ENCODE results near the gene GCNT3.

GCNT3 gene

GRCh38 chr15:59611276-59612260 lies at the start of gene GCNT3:
GCNT3 (plus strand) TSS chr15:59611783; CDS start chr15:59618239, 6,456 bp downstream.
- FAIRE-seq, result no peak

GRCh38 chr15:59562448-59563186 lies 49.0 kb upstream of the GCNT3 start:
- FAIRE-seq, result no peak

GRCh38 chr15:59565299-59565698 lies 46.3 kb upstream of the GCNT3 start:
- no peak for FAIRE-seq

GRCh38 chr15:59567324-59567723 lies 44.3 kb upstream of the GCNT3 start:
- no peak for FAIRE-seq

- FAIRE-seq, result no peak
Observed at GRCh38 chr15:59569477-59569876, 42.1 kb upstream of the GCNT3 start.

- no peak for FAIRE-seq
Observed at GRCh38 chr15:59570315-59570714, 41.3 kb upstream of the GCNT3 start.

GRCh38 chr15:59571606-59572005 lies 40.0 kb upstream of the GCNT3 start:
- FAIRE-seq, result no peak

GRCh38 chr15:59583088-59583487 lies 28.5 kb upstream of the GCNT3 start:
- no peak for FAIRE-seq

GRCh38 chr15:59587085-59587826 lies 24.3 kb upstream of the GCNT3 start:
- FAIRE-seq, result no peak

GRCh38 chr15:59590027-59590426 lies 21.6 kb upstream of the GCNT3 start:
- no peak for FAIRE-seq

GRCh38 chr15:59591356-59591755 lies 20.2 kb upstream of the GCNT3 start:
- no peak for FAIRE-seq

GRCh38 chr15:59594493-59594942 lies 17.1 kb upstream of the GCNT3 start:
- FAIRE-seq, result no peak

- FAIRE-seq, result no peak
Observed at GRCh38 chr15:59594991-59595390, 16.6 kb upstream of the GCNT3 start.

GRCh38 chr15:59595434-59595915 lies 16.1 kb upstream of the GCNT3 start:
- no peak for FAIRE-seq

- FAIRE-seq, result no peak
Observed at GRCh38 chr15:59596640-59597039, 14.9 kb upstream of the GCNT3 start.

GRCh38 chr15:59598461-59598860 lies 13.1 kb upstream of the GCNT3 start:
- no peak for FAIRE-seq

GRCh38 chr15:59605994-59606393 lies 5.6 kb upstream of the GCNT3 start:
- FAIRE-seq, result no peak

GRCh38 chr15:59609730-59610712 lies 1.6 kb upstream of the GCNT3 start:
- FAIRE-seq, result no peak

GRCh38 chr15:59614153-59614552 lies 2.6 kb downstream of the GCNT3 start:
- FAIRE-seq, result no peak

- no peak for FAIRE-seq
Observed at GRCh38 chr15:59615661-59616060, 4.1 kb downstream of the GCNT3 start.

GRCh38 chr15:59616379-59616778 lies 4.8 kb downstream of the GCNT3 start:
- no peak for FAIRE-seq

- FAIRE-seq, result no peak
Observed at GRCh38 chr15:59618406-59618805, 6.8 kb downstream of the GCNT3 start.
